Psoas muscle (tissue), 8 donors: ENCODE data around the gene COL26A1. TPM values are rescaled to one million over a fixed set of nuclear protein-coding genes. Genes with fewer than 3 reads are reported as not detected.
"Not testable (repeated sequence)": the region's sequence is repeated elsewhere in the genome, so short reads cannot be mapped to it uniquely, and the experiment has no call there.

Source experiments
- ATAC-seq, 4 donors: fragments of 200-7000 bp; cut with Tn5 transposase; one replicate each; pipeline ENCODE4 v1.9.1; 2020; ENCODE audit warnings: moderate library complexity in 3 of 4, mild to moderate bottlenecking in 2 of 4
- DNase-seq, 2 donors: peaks; one replicate each; pipeline ENCODE4 v3.0.0-alpha.2; 2020
- H3K27ac ChIP-seq: fragments of 200-600 bp; one replicate; pipeline ENCODE4 v1.8.0; 2022
- H3K27me3 ChIP-seq, 3 donors: fragments of 200-600 bp in 1 of 3; one replicate each; pipeline versions ENCODE4 v1.6.1 to v1.8.0; 2013 to 2022; ENCODE audit warnings: low read length in 2 of 3, mild to moderate bottlenecking in 2 of 3, moderate library complexity in 1 of 3; ENCODE audit not compliant: insufficient read depth in 3 of 3
- H3K36me3 ChIP-seq, 2 donors: fragments of 200-600 bp in 1 of 2; one replicate each; pipeline versions ENCODE4 v1.6.1 to v1.8.0; 2013 to 2022; ENCODE audit warnings: low read depth in 1 of 2, mild to moderate bottlenecking in 1 of 2, moderate library complexity in 1 of 2; ENCODE audit not compliant: insufficient read depth in 1 of 2
- H3K4me1 ChIP-seq: fragments of 200-600 bp; one replicate; pipeline ENCODE4 v1.8.0; 2022
- H3K4me3 ChIP-seq: fragments of 200-600 bp; one replicate; pipeline ENCODE4 v1.8.0; 2022; ENCODE audit warnings: mild to moderate bottlenecking
- H3K9me3 ChIP-seq: fragments of 200-600 bp; one replicate; pipeline ENCODE4 v1.8.0; 2022
- WGBS, 3 donors: extraction: QIAGEN DNeasy Blood & Tissue Kit; methylation state at CpG; one replicate each; pipeline versions ENCODE4 v1.1.6 to v1.1.7; 2013; 5-methylcytosine and 5-hydroxymethylcytosine counted together
- intact Hi-C, 2 donors: fragments of 100-400 bp; cut with DNase I; formaldehyde crosslinking; loops; one replicate each; pipeline versions ENCODE4 v1.11.0 to v1.14.2; 2022
- polyA plus RNA-seq, 3 donors: library from polyadenylated mRNA; stranded (reverse); fragments of 200-250 nt; gene quantifications; one replicate each; pipeline ENCODE4 v1.2.3, GENCODE V29; 2013
- total RNA-seq, 4 donors: library from RNA; stranded (reverse); fragmentation: NEBNext Ultra II Directional in 2 of 4; extraction: Animal tissue kit (Norgen Biotek cat#: 25700) in 2 of 4; gene quantifications; one replicate each; pipeline versions ENCODE4 v1.2.1 to v1.2.4, GENCODE V29; 2021 to 2023
- TF ChIP-seq, protein P1 (sequence below): fragments of 200-600 bp; IDR thresholded peaks from one replicate; pipeline ENCODE4 v1.8.0; 2022; ENCODE audit warnings: antibody characterized with exemption
- donor health status: healthy with polysubstance abuse.
- donor health status: DM: no; HTN: no; CAD: no; lungs with moderate emphysema.
- donor health status: Bipolar disorder and iron deficiency.
- donor health status: healthy.
- donor health status: DM: yes; HTN: yes; CAD: no.
- donor health status: DM: no; HTN: no; CAD: no.
- donor health status: DM: no; HTN: no; CAD: no.
- donor health status: DM: yes; HTN: yes; CAD: no.

The COL26A1 gene
- total and polyA plus RNA-seq, 7 donors, result 0.03 TPM; not detected in 6

DNA sequence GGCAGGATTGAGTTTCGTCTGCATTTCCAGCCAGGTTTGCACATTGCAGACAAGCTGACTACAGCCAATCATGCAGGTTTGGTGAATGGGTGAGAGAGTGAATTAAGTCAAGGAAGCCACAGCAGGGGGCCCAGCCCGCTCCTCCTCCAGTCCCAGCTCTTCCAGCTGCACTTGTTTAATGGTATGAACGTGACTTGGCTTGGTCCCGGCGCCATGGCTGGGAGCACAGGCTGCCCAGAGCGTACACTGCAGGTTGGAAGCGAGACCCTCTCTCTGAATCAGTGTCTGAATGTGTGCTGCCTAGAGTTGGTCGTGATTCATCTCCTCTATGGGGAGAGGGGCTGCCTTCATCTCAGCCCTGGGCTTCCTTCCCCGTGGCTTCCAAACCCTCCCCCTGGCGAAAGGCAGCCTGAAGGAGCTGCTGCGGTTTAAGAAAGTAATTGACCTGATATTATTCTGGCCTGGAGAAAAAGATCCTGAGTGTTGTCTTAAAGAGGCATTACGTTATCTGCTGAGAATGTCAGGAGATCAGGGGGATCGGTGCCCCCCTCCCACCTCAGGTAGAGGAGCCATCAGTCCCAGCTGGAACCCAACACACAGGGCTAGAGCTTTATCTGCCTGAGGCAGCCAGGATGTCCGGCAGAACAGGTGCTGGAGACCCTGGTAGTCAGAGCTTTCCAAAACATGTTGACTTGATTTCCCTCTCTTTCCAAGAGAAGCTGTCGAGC is 132.1 kb downstream of the COL26A1 start:
- DNase-seq (peak in 1 of 2 donors; percentile 17), ATAC-seq (no peak)

DNA sequence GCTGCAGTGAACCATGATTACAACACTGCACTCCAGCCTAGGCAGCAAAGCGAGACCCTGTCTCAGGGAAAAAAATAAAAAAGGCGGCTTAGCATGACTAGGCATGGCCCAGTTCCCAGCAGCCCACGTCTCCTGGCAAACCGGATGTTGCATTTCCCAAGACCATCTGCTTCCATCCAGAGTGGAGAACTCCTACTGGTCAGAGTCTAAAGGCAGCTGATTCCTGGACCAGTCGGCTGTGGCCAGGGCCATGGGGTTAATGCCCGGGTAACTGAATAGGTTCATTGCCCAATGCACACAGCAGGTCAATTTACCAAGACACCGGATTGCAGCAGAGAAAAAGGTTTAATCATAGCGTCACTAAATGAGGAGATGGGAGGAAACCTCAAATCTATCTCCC is 133.3 kb downstream of the COL26A1 start:
- no peak overlapping the region for H3K27ac ChIP-seq
- TF ChIP-seq, protein P1, sequence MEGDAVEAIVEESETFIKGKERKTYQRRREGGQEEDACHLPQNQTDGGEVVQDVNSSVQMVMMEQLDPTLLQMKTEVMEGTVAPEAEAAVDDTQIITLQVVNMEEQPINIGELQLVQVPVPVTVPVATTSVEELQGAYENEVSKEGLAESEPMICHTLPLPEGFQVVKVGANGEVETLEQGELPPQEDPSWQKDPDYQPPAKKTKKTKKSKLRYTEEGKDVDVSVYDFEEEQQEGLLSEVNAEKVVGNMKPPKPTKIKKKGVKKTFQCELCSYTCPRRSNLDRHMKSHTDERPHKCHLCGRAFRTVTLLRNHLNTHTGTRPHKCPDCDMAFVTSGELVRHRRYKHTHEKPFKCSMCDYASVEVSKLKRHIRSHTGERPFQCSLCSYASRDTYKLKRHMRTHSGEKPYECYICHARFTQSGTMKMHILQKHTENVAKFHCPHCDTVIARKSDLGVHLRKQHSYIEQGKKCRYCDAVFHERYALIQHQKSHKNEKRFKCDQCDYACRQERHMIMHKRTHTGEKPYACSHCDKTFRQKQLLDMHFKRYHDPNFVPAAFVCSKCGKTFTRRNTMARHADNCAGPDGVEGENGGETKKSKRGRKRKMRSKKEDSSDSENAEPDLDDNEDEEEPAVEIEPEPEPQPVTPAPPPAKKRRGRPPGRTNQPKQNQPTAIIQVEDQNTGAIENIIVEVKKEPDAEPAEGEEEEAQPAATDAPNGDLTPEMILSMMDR, result no peak
- WGBS, 3 donors, result 47 to 59% (median 53%) methylated on average over 8 of the region's 8 CpGs
- peaks cover 0 to 15% (median 9%) of the 10 kb centered on the region in 3 donors for H3K27me3 ChIP-seq
- H3K9me3 ChIP-seq, result no peaks in the 10 kb centered on the region
- ATAC-seq (no peak), DNase-seq (no peak)
- intact Hi-C loops, result no loop called here
- no peaks in the 10 kb centered on the region for H3K4me1 ChIP-seq
- H3K36me3 ChIP-seq, result no peaks in the 10 kb centered on the region
- H3K4me3 ChIP-seq, result no peak overlapping the region

More for the DNA sequence above, 132.1 kb downstream of the COL26A1 start:
- H3K27me3 ChIP-seq, result peaks cover 0 to 25% (median 5%) of the 10 kb centered on the region in 3 donors
- H3K9me3 ChIP-seq, result no peaks in the 10 kb centered on the region
- TF ChIP-seq, protein P1, result no peak
- no peak overlapping the region for H3K4me3 ChIP-seq
- H3K4me1 ChIP-seq, result no peaks in the 10 kb centered on the region
- intact Hi-C loops, result no loop called here
- WGBS, 3 donors, result 27 to 32% (median 30%) methylated on average over 15 of the region's 15 CpGs
- H3K36me3 ChIP-seq, result no peaks in the 10 kb centered on the region
- H3K27ac ChIP-seq, result no peak overlapping the region

- 95 to 98% (median 97%) methylated on average over 2 of the region's 2 CpGs for WGBS, 3 donors
- ATAC-seq (no peak), DNase-seq (peak in 1 of 2 donors; percentile 21)
- Histone ChIP-seq H3K4me1 (no peaks in the 10 kb centered on the region), H3K36me3 (no peaks in the 10 kb centered on the region), H3K27ac (no peak overlapping the region), H3K4me3 (no peak overlapping the region), H3K27me3 (peaks cover 0 to 5% (median 4%) of the 10 kb centered on the region in 3 donors), H3K9me3 (no peaks in the 10 kb centered on the region)
- TF ChIP-seq, protein P1, result no peak
- intact Hi-C loops, result no loop called here
Measured at GRCh38 chr7:101501351-101501750, 138.7 kb downstream of the COL26A1 start.

DNA sequence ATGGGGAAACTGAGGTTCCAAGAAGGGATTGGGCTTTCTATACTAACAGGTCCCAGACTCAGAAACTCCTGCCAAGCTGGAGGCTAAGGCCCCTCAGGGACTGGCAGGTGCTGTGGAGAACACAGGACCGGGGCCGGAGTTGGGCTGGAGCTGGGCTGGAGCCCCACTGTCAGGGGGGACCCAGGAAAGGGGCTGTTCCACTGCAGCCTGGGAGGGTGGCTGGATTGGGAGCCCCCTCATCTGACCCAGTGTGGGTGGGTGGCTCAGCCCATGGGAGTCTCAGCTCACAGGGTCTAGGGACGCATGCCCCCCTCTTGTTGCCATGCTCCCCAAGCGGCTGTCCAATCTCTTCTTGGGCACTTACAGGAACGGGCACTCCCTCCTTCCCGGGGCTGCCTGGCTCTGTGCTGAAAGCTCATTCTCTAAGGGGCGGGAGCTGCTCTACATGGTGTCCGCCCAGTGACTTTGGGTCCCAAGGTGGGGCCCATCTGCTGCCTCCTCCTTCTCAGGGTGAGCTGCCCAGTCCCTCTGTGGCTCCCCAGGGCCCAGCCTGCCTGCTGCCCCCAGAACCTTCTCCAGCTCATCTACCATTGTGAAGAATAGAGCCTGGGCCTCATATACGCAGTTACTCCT is 139.9 kb downstream of the COL26A1 start:
- H3K4me1 ChIP-seq, result no peaks in the 10 kb centered on the region
- intact Hi-C loops, result no loop called here
- H3K27ac ChIP-seq, result no peak overlapping the region
- H3K36me3 ChIP-seq, result no peaks in the 10 kb centered on the region
- TF ChIP-seq, protein P1, result no peak
- WGBS, 3 donors, result 76 to 90% (median 83%) methylated on average over 8 to 9 of the region's 9 CpGs
- ATAC-seq (no peak), DNase-seq (peak in 1 of 2 donors; percentile 30)
- H3K9me3 ChIP-seq, result no peaks in the 10 kb centered on the region
- H3K4me3 ChIP-seq, result no peak overlapping the region
- H3K27me3 ChIP-seq, result peaks cover 0 to 7% (median 0%) of the 10 kb centered on the region in 3 donors

DNA sequence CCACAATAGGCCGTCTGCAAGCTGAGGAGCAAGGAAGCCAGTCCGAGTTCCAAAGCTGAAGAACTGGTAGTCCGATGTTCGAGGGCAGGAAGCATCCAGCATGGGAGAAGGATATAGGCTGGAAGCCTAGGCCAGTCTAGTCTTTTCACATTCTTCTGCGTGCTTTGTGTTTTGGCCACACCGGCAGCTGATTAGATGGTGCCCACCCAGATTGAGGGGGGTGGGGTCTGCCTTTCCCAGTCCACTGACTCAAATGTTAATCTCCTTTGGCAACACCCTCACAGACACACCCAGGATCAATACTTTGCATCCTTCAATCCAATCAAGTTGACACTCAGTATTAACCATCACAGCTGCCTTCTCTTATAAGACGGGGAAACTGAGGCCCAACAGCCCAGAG is 142.8 kb downstream of the COL26A1 start:
- WGBS, 3 donors, result 82 to 90% (median 83%) methylated on average over 7 of the region's 7 CpGs
- DNase-seq, ATAC-seq, H3K27ac ChIP-seq, H3K4me3 ChIP-seq, intact Hi-C loops, H3K4me1 ChIP-seq, H3K36me3 ChIP-seq, H3K9me3 ChIP-seq: not testable (repeated sequence)
- H3K27me3 ChIP-seq, result peaks cover 0 to 26% (median 9%) of the 10 kb centered on the region in 3 donors
